Heart left ventricle (tissue), 16 donors: ENCODE results near the gene ZNF337. TPM values are rescaled to one million over a fixed set of nuclear protein-coding genes. Genes with fewer than 3 reads are reported as not detected.
"Not testable (repeated sequence)": the region's sequence is repeated elsewhere in the genome, so short reads cannot be mapped to it uniquely, and the experiment has no call there.

Source experiments
- ATAC-seq, 4 donors: fragments of 200-7000 bp; cut with Tn5 transposase; one replicate each; pipeline ENCODE4 v1.9.1; 2020 to 2022; ENCODE audit warnings: moderate library complexity in 4 of 4, mild to moderate bottlenecking in 3 of 4, moderate number of reproducible peaks in 1 of 4
- DNase-seq, 5 donors: peaks; one replicate each; pipeline ENCODE4 v3.0.0-alpha.2; 2020
- H3K27ac ChIP-seq, 12 donors: fragments of 200-600 bp; sonication (generic) in 4 of 12; one replicate each; pipeline versions ENCODE4 v1.5.0 to v1.8.0; 2016 to 2022; ENCODE audit warnings: mild to moderate bottlenecking in 2 of 12
- H3K27me3 ChIP-seq, 9 donors: fragments of 200-600 bp; sonication (generic) in 2 of 9; one replicate each; pipeline versions ENCODE4 v1.5.1 to v1.8.0; 2016 to 2022; ENCODE audit warnings: mild to moderate bottlenecking in 3 of 9
- H3K36me3 ChIP-seq, 9 donors: fragments of 200-600 bp; sonication (generic) in 2 of 9; one replicate each; pipeline versions ENCODE4 v1.5.0 to v1.8.0; 2018 to 2022; ENCODE audit warnings: mild to moderate bottlenecking in 2 of 9
- H3K4me1 ChIP-seq, 12 donors: fragments of 200-600 bp; sonication (generic) in 4 of 12; one replicate each; pipeline versions ENCODE4 v1.5.0 to v1.8.0; 2016 to 2022; ENCODE audit warnings: mild to moderate bottlenecking in 3 of 12
- H3K4me3 ChIP-seq, 12 donors: fragments of 200-600 bp; sonication (generic) in 4 of 12; one replicate each; pipeline versions ENCODE4 v1.5.0 to v1.8.0; 2017 to 2022; ENCODE audit warnings: mild to moderate bottlenecking in 9 of 12, moderate library complexity in 4 of 12
- H3K9me3 ChIP-seq, 12 donors: fragments of 200-600 bp; sonication (generic) in 4 of 12; one replicate each; pipeline versions ENCODE4 v1.5.0 to v1.8.0; 2016 to 2022; ENCODE audit warnings: mild to moderate bottlenecking in 1 of 12
- CTCF ChIP-seq, 12 donors: fragments of 200-600 bp; sonication (generic) in 4 of 12; IDR thresholded peaks; one replicate each; pipeline versions ENCODE4 v1.5.0 to v1.8.0; 2018 to 2022; ENCODE audit warnings: antibody characterized with exemption in 12 of 12, mild to moderate bottlenecking in 5 of 12
- POLR2A ChIP-seq, 2 donors: fragments of 450-650 bp; IDR thresholded peaks; one replicate each; pipeline ENCODE4 v1.6.1; 2017; ENCODE audit warnings: antibody characterized with exemption in 2 of 2, mild to moderate bottlenecking in 2 of 2, moderate library complexity in 2 of 2
- WGBS, 4 donors: extraction: QIAGEN DNeasy Blood & Tissue Kit in 2 of 4; methylation state at CpG; one replicate each; pipeline versions ENCODE4 v1.1.5 to v1.1.7; 2013 to 2018; 5-methylcytosine and 5-hydroxymethylcytosine counted together
- intact Hi-C, 10 donors: fragments of 100-400 bp; cut with DNase I; formaldehyde crosslinking; loops; one replicate each; pipeline versions ENCODE4 v1.11.1 to v1.14.2; 2022
- polyA plus RNA-seq, 2 donors: library from polyadenylated mRNA; stranded (reverse); fragments of 200-250 nt; gene quantifications; one replicate each; pipeline ENCODE4 v1.2.3, GENCODE V29; 2013
- total RNA-seq, 9 donors: library from RNA; depleted of rRNA in 2 of 9; stranded (reverse); fragments of >200 nt in 2 of 9; fragmentation: NEBNext Ultra II Directional in 3 of 9; extraction: Animal tissue kit (Norgen Biotek cat#: 25700) in 3 of 9; gene quantifications; one replicate each; pipeline versions ENCODE4 v1.1.0 to v1.2.4, GENCODE V29; 2016 to 2023
- donor health status: ischemic (EF 13 %, LVEDD 7.1; RV severe dilation, severe dysfunction).
- donor health status: healthy with polysubstance abuse.
- donor health status: DM: no; HTN: yes; CAD: no.
- donor health status: DM: no; HTN: no; CAD: no.
- donor health status: ischemic (EF 25% LVEDD 6.9; RV normal size, moderate dysfunction).
- donor health status: ischemic (EF 25% LVEDD 5.7; RV mildly dilated, moderate dysfunction).
- donor health status: healthy.
- donor health status: DM: yes; HTN: yes; CAD: no.
- donor health status: ischemic (EF 35%, LVEDD 5.7; RV mildly dilated, moderate dysfunction).
- donor health status: nonischemic (EF 11% LVEDD 7.7; RV severe dilation, severe dysfunction).
- donor health status: DM: yes; HTN: yes; CAD: no.
- donor health status: PGD.
- donor health status: ischemic (EF 29% LVEDD 5.4; RV normal size, mild dysfunction).
- donor health status: nonischemic (EF 23%, LVEDD 6.1; RV moderate dilation, normal function).

Gene ZNF337
- total and polyA plus RNA-seq, 11 donors, result 5.5 to 10.3 (median 6.5) TPM

GRCh38 chr20:25705830-25706351, 9.2 kb upstream of the ZNF337 start:
- no peak overlapping the region for H3K4me3 ChIP-seq
- intact Hi-C loops, result loop anchor here in 1 of 10 donors (10.0 kb wide), 1 partner anchor 51 kb away; no protein-coding TSS in a partner anchor
- no peaks in the 10 kb centered on the region for H3K27me3 ChIP-seq
- no peaks in the 10 kb centered on the region for H3K36me3 ChIP-seq
- no peak for TF ChIP-seq POLR2A (IDR thresholded peaks at IDR 0.05)
- TF ChIP-seq CTCF (IDR thresholded peaks at IDR 0.05), result no peak
- no peak for DNase-seq
- no peak for ATAC-seq
- no peak overlapping the region for H3K27ac ChIP-seq
- no peaks in the 10 kb centered on the region for H3K4me1 ChIP-seq
- peaks cover 0 to 23% (median 0%) of the 10 kb centered on the region in 12 donors for H3K9me3 ChIP-seq

- not testable (repeated sequence) for ATAC-seq, DNase-seq, H3K4me1 ChIP-seq, H3K27me3 ChIP-seq, H3K36me3 ChIP-seq, H3K27ac ChIP-seq, H3K4me3 ChIP-seq
- 94 to 97% (median 97%) methylated on average over 2 of the region's 2 CpGs for WGBS, 4 donors
- H3K9me3 ChIP-seq, result peaks cover 0 to 33% (median 7%) of the 10 kb centered on the region in 12 donors
- intact Hi-C loops, result loop anchor here in 1 of 10 donors (10.0 kb wide), 1 partner anchor 50 kb away; no protein-coding TSS in a partner anchor
Observed at GRCh38 chr20:25704303-25704702, 7.7 kb upstream of the ZNF337 start.

- peaks cover 0 to 14% (median 6%) of the 10 kb centered on the region in 12 donors for H3K4me1 ChIP-seq
- not testable (repeated sequence) for H3K27me3 ChIP-seq, ATAC-seq, H3K27ac ChIP-seq, H3K4me3 ChIP-seq, DNase-seq, H3K36me3 ChIP-seq
- intact Hi-C loops, result loop anchor here in 1 of 10 donors (10.0 kb wide), 1 partner anchor 46 kb away; no protein-coding TSS in a partner anchor
- WGBS, 4 donors, result 90 to 95% (median 92%) methylated on average over 2 of the region's 2 CpGs
- H3K9me3 ChIP-seq, result peaks cover 0 to 30% (median 7%) of the 10 kb centered on the region in 12 donors
Observed at GRCh38 chr20:25700835-25701234, 4.2 kb upstream of the ZNF337 start.

GRCh38 chr20:25699914-25700313, 3.3 kb upstream of the ZNF337 start:
- 51 to 59% (median 57%) methylated on average over 1 of the region's 1 CpG for WGBS, 4 donors
- H3K27ac ChIP-seq, result no peak overlapping the region
- peaks cover 0 to 22% (median 12%) of the 10 kb centered on the region in 12 donors for H3K4me1 ChIP-seq
- intact Hi-C loops, result loop anchor here in 6 of 10 donors (5.0 to 10.0 kb wide), 6 partner anchors 45 to 308 kb away; partner anchors contain the start of genes NANP (in 4 of the 6) and ABHD12 (in 2 of the 6)
- H3K36me3 ChIP-seq, result no peaks in the 10 kb centered on the region
- H3K9me3 ChIP-seq, result peaks cover 0 to 30% (median 7%) of the 10 kb centered on the region in 12 donors
- DNase-seq (no peak), ATAC-seq (no peak)
- H3K27me3 ChIP-seq, result no peaks in the 10 kb centered on the region
- H3K4me3 ChIP-seq, result no peak overlapping the region
- TF ChIP-seq CTCF (IDR thresholded peaks at IDR 0.05), result no peak
- TF ChIP-seq POLR2A (IDR thresholded peaks at IDR 0.05), result no peak

- TF ChIP-seq CTCF (IDR thresholded peaks at IDR 0.05), result no peak
- TF ChIP-seq POLR2A (IDR thresholded peaks at IDR 0.05), result no peak
- peaks cover 0 to 30% (median 7%) of the 10 kb centered on the region in 12 donors for H3K9me3 ChIP-seq
- H3K36me3 ChIP-seq, result peaks cover 0 to 1% (median 0%) of the 10 kb centered on the region in 9 donors
- intact Hi-C loops, result loop anchor here in 6 of 10 donors (2.0 to 10.0 kb wide), 7 partner anchors 72 to 305 kb away; partner anchors contain the start of genes NANP (in 4 of the 6) and ABHD12 (in 2 of the 6)
- H3K4me1 ChIP-seq, result peaks cover 0 to 22% (median 12%) of the 10 kb centered on the region in 12 donors
- 0 to 1% (median 1%) methylated on average over 3 of the region's 3 CpGs for WGBS, 4 donors
- no peak for DNase-seq
- peak overlapping the region; percentile 73 to 98 (median 89) for H3K4me3 ChIP-seq
- peak overlapping the region in 11 of 12 donors; percentile 27 to 97 (median 93) for H3K27ac ChIP-seq
- no peaks in the 10 kb centered on the region for H3K27me3 ChIP-seq
- no peak for ATAC-seq
Observed at GRCh38 chr20:25697132-25697446, 436 bp upstream of the ZNF337 start.
